Measurements from ENCODE around the gene IL15RA. TPM values are rescaled to one million over a fixed set of nuclear protein-coding genes. Genes with fewer than 3 reads are reported as not detected.

The IL15RA gene
- total RNA-seq, 1 experiment from 2014 or later, result 11.0 TPM

- Histone ChIP-seq H3K27ac (ENCODE audit: low read length) (no peak overlapping the region), H3K27me3 (ENCODE audit: control insufficient read depth, insufficient read depth, low read length) (no peaks in the 10 kb centered on the region), H3K36me3 (ENCODE audit: control insufficient read depth, insufficient read depth, low read length) (no peaks in the 10 kb centered on the region), H3K4me1 (ENCODE audit: control insufficient read depth, insufficient read depth, low read length) (no peaks in the 10 kb centered on the region), H3K9me3 (ENCODE audit: control insufficient read depth, insufficient read depth, low read depth, low read length) (peaks cover 4% of the 10 kb centered on the region; the same call in 1 of the 2 replicates), H3K4me3 (ENCODE audit: low read depth in 2 of 2, low read length in 2 of 2) (no peak overlapping the region)
- DNase-seq (ENCODE audit: low read depth, low spot score) (no peak), ATAC-seq (no peak)
- ChIA-PET POLR2A (no interaction called here), CTCF (no interaction called here)
- intact Hi-C loops (cut with micrococcal nuclease; ENCODE audit: unreplicated experiment) (no loop called here), in situ Hi-C loops (cut with HindIII; ENCODE audit: low pct_unique_long_range_greater_than_20kb, low sequenced_read_pairs) (no loop called here)
- BruUV-seq (replicated peaks), result no TSS peak
- no peak for TF ChIP-seq SIN3A (IDR thresholded peaks at IDR 0.05; ENCODE audit: borderline replicate concordance, insufficient read depth, low read depth, low read length)
- TF ChIP-seq REST (IDR thresholded peaks at IDR 0.05; ENCODE audit: insufficient read depth in 1 of 2, low read depth in 2 of 2, low read length in 1 of 2), result no peak
- TF ChIP-seq TCF7L2 (IDR thresholded peaks at IDR 0.05; ENCODE audit: low read depth, low read length), result no peak
- TF ChIP-seq POLR2AphosphoS5 (IDR thresholded peaks at IDR 0.05; ENCODE audit: low read depth, low read length), result no peak
- no peak for TF ChIP-seq CTCF (IDR thresholded peaks at IDR 0.05)
Observed at GRCh38 chr10:6006991-6007390, 29.6 kb upstream of the IL15RA start.

GRCh38 chr10:6006546-6006945 lies 29.2 kb upstream of the IL15RA start:
- in situ Hi-C loops (cut with HindIII; ENCODE audit: low pct_unique_long_range_greater_than_20kb, low sequenced_read_pairs) (no loop called here), intact Hi-C loops (cut with micrococcal nuclease; ENCODE audit: unreplicated experiment) (no loop called here)
- ChIA-PET POLR2A (no interaction called here), CTCF (no interaction called here)
- no TSS peak for BruUV-seq (replicated peaks)
- TF ChIP-seq TCF7L2 (IDR thresholded peaks at IDR 0.05; ENCODE audit: low read depth, low read length), result no peak
- TF ChIP-seq POLR2AphosphoS5 (IDR thresholded peaks at IDR 0.05; ENCODE audit: low read depth, low read length), result no peak
- no peak for TF ChIP-seq REST (IDR thresholded peaks at IDR 0.05; ENCODE audit: insufficient read depth in 1 of 2, low read depth in 2 of 2, low read length in 1 of 2)
- TF ChIP-seq CTCF (IDR thresholded peaks at IDR 0.05), result no peak
- no peak for TF ChIP-seq SIN3A (IDR thresholded peaks at IDR 0.05; ENCODE audit: borderline replicate concordance, insufficient read depth, low read depth, low read length)
- Histone ChIP-seq H3K4me3 (ENCODE audit: low read depth in 2 of 2, low read length in 2 of 2) (no peak overlapping the region), H3K27me3 (ENCODE audit: control insufficient read depth, insufficient read depth, low read length) (no peaks in the 10 kb centered on the region), H3K9me3 (ENCODE audit: control insufficient read depth, insufficient read depth, low read depth, low read length) (peaks cover 4% of the 10 kb centered on the region; the same call in 1 of the 2 replicates), H3K36me3 (ENCODE audit: control insufficient read depth, insufficient read depth, low read length) (no peaks in the 10 kb centered on the region), H3K4me1 (ENCODE audit: control insufficient read depth, insufficient read depth, low read length) (no peaks in the 10 kb centered on the region), H3K27ac (ENCODE audit: low read length) (no peak overlapping the region)
- ATAC-seq (no peak), DNase-seq (ENCODE audit: low read depth, low spot score) (no peak)
